ENCODE data around the gene ZMYND10.

GRCh38 chr3:50341537-50341936 lies 4.0 kb downstream of the ZMYND10 start:
- TF ChIP-seq CTCF (conservative IDR thresholded peaks at IDR 0.05; ENCODE audit: low read depth, low read length) (no peak), EZH2 (IDR thresholded peaks at IDR 0.05; ENCODE audit: borderline replicate concordance, low read depth, low read length, poor library complexity, severe bottlenecking) (no peak)

All from A673 (cell line).